ENCODE results near the gene ITIH6. TPM values are rescaled to one million over a fixed set of nuclear protein-coding genes. Genes with fewer than 3 reads are reported as not detected.
A peak's percentile ranks its signal among the peaks of the same experiment; 100 is the strongest.

ITIH6 gene
- total RNA-seq, 2 donors from 2014 or later: not detected

DNA sequence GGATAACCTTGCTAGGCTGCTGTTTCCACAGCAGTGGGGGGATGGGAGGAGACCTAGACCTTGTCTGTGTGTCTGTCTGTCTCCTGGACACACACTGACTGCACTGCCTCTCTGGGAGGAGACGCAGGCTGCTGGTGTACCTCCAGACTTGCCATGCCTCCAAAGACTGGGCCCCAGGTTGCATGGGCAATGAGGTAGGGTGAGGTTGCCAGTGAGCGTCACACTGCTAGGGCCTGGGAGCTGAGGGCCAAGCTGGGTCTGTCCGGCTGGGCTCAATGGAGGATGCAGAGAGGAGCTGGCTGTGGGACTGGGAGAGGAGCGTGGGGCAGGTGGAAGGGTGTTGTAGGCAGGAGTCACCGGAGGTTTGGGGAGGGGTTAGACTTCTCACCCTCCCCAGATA, 26.1 kb upstream of the ITIH6 start:
- Histone ChIP-seq H3K9me3 (ENCODE audit: control insufficient read depth, low read length) (no peaks in the 10 kb centered on the region), H3K36me3 (ENCODE audit: control insufficient read depth, insufficient read depth, low read length) (no peaks in the 10 kb centered on the region), H3K4me1 (ENCODE audit: control insufficient read depth, insufficient read depth, low read length) (no peaks in the 10 kb centered on the region), H3K4me3 (ENCODE audit: low read length) (no peak overlapping the region), H3K27me3 (ENCODE audit: control insufficient read depth, insufficient read depth, low read length, poor library complexity, severe bottlenecking) (no peaks in the 10 kb centered on the region), H3K9ac (ENCODE audit: extremely low read depth, low read length, poor library complexity, severe bottlenecking) (no peak overlapping the region), H3K27ac (ENCODE audit: low read depth, low read length) (no peak overlapping the region)
- Mint-ChIP-seq H3K27me3 (ENCODE audit: insufficient read depth) (no peaks in the 10 kb centered on the region), H3K27ac (no peak overlapping the region), H3K9me3 (peaks cover 62% of the 10 kb centered on the region), H3K4me1 (no peaks in the 10 kb centered on the region), H3K4me3 (no peak overlapping the region), H3K36me3 (ENCODE audit: low read depth) (no peaks in the 10 kb centered on the region)
- 100% methylated on average over 2 of the region's 5 CpGs; no CpG with 5 or more reads in 1 of the 2 experiments for WGBS, 2 experiments (ENCODE audit: insufficient coverage in 1 of 2, insufficient read length in 1 of 2)
- no peak for DNase-seq
- TF ChIP-seq, protein P1, sequence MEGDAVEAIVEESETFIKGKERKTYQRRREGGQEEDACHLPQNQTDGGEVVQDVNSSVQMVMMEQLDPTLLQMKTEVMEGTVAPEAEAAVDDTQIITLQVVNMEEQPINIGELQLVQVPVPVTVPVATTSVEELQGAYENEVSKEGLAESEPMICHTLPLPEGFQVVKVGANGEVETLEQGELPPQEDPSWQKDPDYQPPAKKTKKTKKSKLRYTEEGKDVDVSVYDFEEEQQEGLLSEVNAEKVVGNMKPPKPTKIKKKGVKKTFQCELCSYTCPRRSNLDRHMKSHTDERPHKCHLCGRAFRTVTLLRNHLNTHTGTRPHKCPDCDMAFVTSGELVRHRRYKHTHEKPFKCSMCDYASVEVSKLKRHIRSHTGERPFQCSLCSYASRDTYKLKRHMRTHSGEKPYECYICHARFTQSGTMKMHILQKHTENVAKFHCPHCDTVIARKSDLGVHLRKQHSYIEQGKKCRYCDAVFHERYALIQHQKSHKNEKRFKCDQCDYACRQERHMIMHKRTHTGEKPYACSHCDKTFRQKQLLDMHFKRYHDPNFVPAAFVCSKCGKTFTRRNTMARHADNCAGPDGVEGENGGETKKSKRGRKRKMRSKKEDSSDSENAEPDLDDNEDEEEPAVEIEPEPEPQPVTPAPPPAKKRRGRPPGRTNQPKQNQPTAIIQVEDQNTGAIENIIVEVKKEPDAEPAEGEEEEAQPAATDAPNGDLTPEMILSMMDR (conservative IDR thresholded peaks at IDR 0.05): no peak

DNA sequence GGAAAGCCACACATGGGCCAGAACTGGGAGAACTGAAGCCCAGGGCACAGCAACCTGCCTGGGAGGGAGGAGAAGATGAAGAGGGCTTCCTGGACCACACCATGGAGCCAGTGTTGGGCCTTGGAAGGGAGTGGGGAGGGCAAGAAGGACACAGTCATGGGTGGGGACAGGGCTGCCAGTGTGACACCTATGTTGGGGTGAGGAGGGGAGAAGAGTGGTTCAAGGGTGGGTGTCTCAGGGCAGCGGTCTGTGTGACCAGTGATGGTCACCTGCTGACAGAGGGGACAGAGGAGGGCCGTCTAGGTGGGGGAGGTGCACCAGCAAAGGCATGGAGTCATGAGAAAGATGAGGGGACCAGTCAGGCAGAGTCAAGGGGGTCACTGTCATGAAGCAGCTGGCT, 23.3 kb upstream of the ITIH6 start:
- peak; percentile 20 for DNase-seq
- Mint-ChIP-seq H3K4me1 (no peaks in the 10 kb centered on the region), H3K9me3 (peaks cover 65% of the 10 kb centered on the region), H3K27me3 (ENCODE audit: insufficient read depth) (no peaks in the 10 kb centered on the region), H3K4me3 (no peak overlapping the region), H3K27ac (no peak overlapping the region), H3K36me3 (ENCODE audit: low read depth) (peaks cover 7% of the 10 kb centered on the region)
- Histone ChIP-seq H3K27me3 (ENCODE audit: control insufficient read depth, insufficient read depth, low read length, poor library complexity, severe bottlenecking) (no peaks in the 10 kb centered on the region), H3K4me3 (ENCODE audit: low read length) (no peak overlapping the region), H3K9me3 (ENCODE audit: control insufficient read depth, low read length) (no peaks in the 10 kb centered on the region), H3K4me1 (ENCODE audit: control insufficient read depth, insufficient read depth, low read length) (no peaks in the 10 kb centered on the region), H3K27ac (ENCODE audit: low read depth, low read length) (no peak overlapping the region), H3K36me3 (ENCODE audit: control insufficient read depth, insufficient read depth, low read length) (peaks cover 3% of the 10 kb centered on the region), H3K9ac (ENCODE audit: extremely low read depth, low read length, poor library complexity, severe bottlenecking) (no peak overlapping the region)
- WGBS, 2 experiments (ENCODE audit: insufficient coverage in 1 of 2, insufficient read length in 1 of 2): 100% methylated on average over 2 of the region's 2 CpGs; no CpG with 5 or more reads in 1 of the 2 experiments
- TF ChIP-seq, protein P1 (conservative IDR thresholded peaks at IDR 0.05): no peak

DNA sequence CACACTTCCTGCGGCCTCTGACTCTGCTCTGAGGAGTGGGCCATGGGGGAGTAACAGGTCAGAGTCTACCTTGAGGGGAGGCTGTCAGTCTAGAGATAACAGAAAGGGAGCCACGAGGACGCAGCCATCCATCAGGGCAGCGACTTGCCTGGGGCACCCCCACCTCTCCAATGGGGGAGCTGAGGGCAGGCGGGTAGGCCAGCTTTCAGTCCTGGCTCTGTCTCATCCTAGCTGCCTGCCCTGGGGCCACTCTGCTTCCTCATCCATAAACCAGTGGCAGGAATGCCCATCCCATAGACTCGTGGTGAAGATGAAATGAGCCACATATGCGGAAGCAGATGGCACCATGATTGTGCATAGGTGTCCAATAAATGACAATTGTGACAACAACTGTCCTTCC, 22.7 kb upstream of the ITIH6 start:
- Histone ChIP-seq H3K9ac (ENCODE audit: extremely low read depth, low read length, poor library complexity, severe bottlenecking) (no peak overlapping the region), H3K36me3 (ENCODE audit: control insufficient read depth, insufficient read depth, low read length) (peaks cover 8% of the 10 kb centered on the region), H3K9me3 (ENCODE audit: control insufficient read depth, low read length) (no peaks in the 10 kb centered on the region), H3K4me1 (ENCODE audit: control insufficient read depth, insufficient read depth, low read length) (no peaks in the 10 kb centered on the region), H3K4me3 (ENCODE audit: low read length) (no peak overlapping the region), H3K27ac (ENCODE audit: low read depth, low read length) (no peak overlapping the region), H3K27me3 (ENCODE audit: control insufficient read depth, insufficient read depth, low read length, poor library complexity, severe bottlenecking) (no peaks in the 10 kb centered on the region)
- H3K27me3 Mint-ChIP-seq (ENCODE audit: insufficient read depth): no peaks in the 10 kb centered on the region
- no peaks in the 10 kb centered on the region for H3K4me1 Mint-ChIP-seq
- DNase-seq: peak; percentile 31
- H3K36me3 Mint-ChIP-seq (ENCODE audit: low read depth): peaks cover 13% of the 10 kb centered on the region
- H3K4me3 Mint-ChIP-seq: no peak overlapping the region
- no peak overlapping the region for H3K27ac Mint-ChIP-seq
- 94 to 100% methylated on average over 2 to 6 of the region's 7 CpGs for WGBS, 2 experiments (ENCODE audit: insufficient coverage in 1 of 2, insufficient read length in 1 of 2)
- TF ChIP-seq, protein P1 (conservative IDR thresholded peaks at IDR 0.05): no peak
- H3K9me3 Mint-ChIP-seq: peaks cover 66% of the 10 kb centered on the region
